ENCODE data around the gene PDZD4.

PDZD4 gene

DNA sequence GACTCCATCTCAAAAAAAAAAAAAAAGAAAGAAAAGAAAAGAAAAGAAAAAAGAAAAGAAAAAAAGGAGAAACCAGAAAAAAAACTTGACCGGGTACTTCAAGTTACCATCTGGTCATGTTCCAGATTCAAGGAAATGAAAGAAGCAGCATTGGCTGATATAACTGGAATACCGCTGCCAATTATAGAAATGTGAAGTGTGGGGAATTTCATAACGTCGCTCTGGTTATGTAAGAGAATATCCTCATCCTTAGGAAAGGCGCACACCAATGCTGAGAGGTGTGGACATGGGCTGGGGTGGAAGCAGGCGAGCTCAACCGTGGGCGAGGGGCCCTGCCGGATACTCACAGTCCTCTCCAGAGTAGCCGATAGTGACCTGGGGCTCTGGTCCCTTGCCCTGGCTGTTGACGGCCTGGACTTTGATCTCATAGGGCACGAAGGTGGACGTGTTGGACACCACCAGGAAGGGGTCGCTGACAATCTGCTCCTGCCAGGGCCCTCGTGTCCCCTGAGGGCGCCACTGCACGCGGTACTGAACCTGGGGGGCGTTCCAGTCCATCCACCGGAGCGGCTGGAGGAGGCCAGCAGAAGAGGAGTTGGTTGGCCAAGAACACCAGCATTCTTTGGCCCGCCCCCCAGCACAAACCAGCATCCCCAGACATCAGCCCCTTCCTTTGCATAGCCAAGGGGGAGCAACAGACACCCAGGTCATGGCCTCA is 36.1 kb upstream of the PDZD4 start:
- TF ChIP-seq, protein P1, sequence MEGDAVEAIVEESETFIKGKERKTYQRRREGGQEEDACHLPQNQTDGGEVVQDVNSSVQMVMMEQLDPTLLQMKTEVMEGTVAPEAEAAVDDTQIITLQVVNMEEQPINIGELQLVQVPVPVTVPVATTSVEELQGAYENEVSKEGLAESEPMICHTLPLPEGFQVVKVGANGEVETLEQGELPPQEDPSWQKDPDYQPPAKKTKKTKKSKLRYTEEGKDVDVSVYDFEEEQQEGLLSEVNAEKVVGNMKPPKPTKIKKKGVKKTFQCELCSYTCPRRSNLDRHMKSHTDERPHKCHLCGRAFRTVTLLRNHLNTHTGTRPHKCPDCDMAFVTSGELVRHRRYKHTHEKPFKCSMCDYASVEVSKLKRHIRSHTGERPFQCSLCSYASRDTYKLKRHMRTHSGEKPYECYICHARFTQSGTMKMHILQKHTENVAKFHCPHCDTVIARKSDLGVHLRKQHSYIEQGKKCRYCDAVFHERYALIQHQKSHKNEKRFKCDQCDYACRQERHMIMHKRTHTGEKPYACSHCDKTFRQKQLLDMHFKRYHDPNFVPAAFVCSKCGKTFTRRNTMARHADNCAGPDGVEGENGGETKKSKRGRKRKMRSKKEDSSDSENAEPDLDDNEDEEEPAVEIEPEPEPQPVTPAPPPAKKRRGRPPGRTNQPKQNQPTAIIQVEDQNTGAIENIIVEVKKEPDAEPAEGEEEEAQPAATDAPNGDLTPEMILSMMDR (IDR thresholded peaks at IDR 0.05; ENCODE audit: low read depth, low read length), result no peak
- in situ Hi-C loops (cut with HindIII; ENCODE audit: low sequenced_read_pairs), result no loop called here
- H3K4me3 ChIP-seq (ENCODE audit: low read depth, low read length), result no peak overlapping the region
- no peak for DNase-seq (ENCODE audit: low read depth, low spot score)

DNA sequence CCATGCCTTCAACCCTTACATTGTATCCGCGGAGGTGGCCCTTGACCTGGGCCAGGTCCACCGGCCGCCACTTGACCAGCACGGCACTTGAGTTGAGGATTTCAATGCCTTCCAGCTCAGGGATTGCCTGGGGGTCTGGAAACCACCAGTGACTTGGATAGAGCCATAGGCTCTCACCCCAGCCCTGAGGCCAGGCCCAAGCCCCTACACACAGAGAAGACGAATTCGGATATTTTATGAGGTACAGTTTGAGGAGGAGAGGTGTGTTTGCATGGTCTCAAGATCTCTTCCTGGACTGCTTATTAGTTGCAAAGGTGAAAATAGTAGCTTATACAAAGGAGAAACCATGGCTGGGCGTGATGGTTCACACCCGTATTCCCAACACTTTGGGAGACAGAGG is 35.3 kb upstream of the PDZD4 start:
- TF ChIP-seq, protein P1 (IDR thresholded peaks at IDR 0.05; ENCODE audit: low read depth, low read length), result no peak
- in situ Hi-C loops (cut with HindIII; ENCODE audit: low sequenced_read_pairs), result no loop called here
- H3K4me3 ChIP-seq (ENCODE audit: low read depth, low read length), result no peak overlapping the region

DNA sequence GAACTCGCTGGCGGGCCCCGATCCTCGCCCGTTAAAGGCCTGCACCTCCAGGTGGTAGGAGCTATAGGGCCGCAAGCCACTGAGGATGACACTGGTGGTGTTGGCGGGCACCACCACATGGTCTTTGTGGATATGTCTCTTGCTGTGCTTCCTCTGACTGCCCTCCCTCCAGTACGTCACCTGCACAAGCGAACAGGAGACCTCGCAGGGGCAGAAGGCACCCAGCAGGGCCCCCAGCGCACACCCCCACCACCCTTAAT is 34.9 kb upstream of the PDZD4 start:
- TF ChIP-seq, protein P1 (IDR thresholded peaks at IDR 0.05; ENCODE audit: low read depth, low read length), result no peak
- in situ Hi-C loops (cut with HindIII; ENCODE audit: low sequenced_read_pairs), result no loop called here
- no peak for DNase-seq (ENCODE audit: low read depth, low spot score)

More for the DNA sequence above, 35.3 kb upstream of the PDZD4 start:
- DNase-seq (ENCODE audit: low read depth, low spot score), result no peak

DNA sequence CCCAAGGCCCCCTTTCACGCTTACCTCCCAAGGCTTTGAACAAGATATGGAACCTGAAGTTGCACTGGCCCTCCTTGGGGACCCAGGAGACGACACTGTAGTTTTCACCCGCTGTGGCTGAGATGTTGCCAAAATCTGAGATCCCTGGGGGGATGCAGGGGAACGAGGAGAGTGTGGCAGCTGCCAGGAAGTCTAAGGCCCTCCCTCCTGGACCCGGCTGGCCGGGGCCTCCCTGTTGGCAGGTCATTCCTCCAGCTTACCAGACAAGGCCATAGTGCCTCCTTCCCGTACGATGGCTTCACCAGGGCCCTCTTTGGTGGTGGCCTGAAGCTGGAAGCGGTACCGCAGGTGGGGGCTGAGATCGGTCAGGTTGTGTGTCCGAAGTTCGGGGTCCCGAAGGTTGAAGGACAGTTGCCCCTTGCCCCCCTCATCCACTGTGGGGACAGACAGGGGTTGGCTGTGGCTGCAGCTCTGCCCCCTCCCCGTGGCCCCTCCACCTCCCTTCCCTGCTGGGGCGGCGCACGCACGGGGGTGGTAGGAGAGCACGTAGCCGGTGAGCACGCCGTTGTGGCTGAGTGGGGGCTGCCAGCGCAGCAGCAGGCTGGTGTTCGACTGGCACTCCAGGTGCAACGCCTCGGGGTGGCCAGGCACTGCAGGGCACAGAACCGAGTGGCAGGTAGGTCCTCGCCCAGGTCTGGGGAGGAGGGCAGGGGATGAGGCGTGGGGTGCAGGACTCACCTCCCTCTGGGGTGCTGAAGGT is 34.4 kb upstream of the PDZD4 start:
- no peak overlapping the region for H3K4me3 ChIP-seq (ENCODE audit: low read depth, low read length)
- DNase-seq (ENCODE audit: low read depth, low spot score), result no peak
- in situ Hi-C loops (cut with HindIII; ENCODE audit: low sequenced_read_pairs), result no loop called here
- TF ChIP-seq, protein P1 (IDR thresholded peaks at IDR 0.05; ENCODE audit: low read depth, low read length), result no peak

More for the DNA sequence above, 34.9 kb upstream of the PDZD4 start:
- no peak overlapping the region for H3K4me3 ChIP-seq (ENCODE audit: low read depth, low read length)

DNA sequence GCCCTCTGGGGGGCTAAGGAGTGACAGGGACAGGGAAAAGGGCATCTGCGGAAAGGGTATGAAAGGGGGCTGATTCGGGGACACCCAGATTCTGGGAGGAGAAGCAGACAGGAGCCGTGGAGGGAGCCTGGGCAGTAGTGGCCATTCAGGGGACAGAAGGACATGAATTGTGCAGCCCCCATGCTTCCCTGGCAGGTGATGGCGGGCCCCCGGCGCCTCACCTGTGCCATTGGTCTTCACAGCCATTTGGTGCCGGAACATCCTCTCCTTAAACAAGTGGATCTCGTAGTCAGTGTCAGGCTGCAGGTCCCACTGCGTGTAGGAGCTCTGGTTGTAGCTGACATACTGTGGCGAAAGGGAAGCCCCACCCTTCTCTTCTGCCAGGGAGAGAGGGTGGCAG is 33.8 kb upstream of the PDZD4 start:
- in situ Hi-C loops (cut with HindIII; ENCODE audit: low sequenced_read_pairs), result no loop called here
- no peak for DNase-seq (ENCODE audit: low read depth, low spot score)
- TF ChIP-seq, protein P1 (IDR thresholded peaks at IDR 0.05; ENCODE audit: low read depth, low read length), result no peak

DNA sequence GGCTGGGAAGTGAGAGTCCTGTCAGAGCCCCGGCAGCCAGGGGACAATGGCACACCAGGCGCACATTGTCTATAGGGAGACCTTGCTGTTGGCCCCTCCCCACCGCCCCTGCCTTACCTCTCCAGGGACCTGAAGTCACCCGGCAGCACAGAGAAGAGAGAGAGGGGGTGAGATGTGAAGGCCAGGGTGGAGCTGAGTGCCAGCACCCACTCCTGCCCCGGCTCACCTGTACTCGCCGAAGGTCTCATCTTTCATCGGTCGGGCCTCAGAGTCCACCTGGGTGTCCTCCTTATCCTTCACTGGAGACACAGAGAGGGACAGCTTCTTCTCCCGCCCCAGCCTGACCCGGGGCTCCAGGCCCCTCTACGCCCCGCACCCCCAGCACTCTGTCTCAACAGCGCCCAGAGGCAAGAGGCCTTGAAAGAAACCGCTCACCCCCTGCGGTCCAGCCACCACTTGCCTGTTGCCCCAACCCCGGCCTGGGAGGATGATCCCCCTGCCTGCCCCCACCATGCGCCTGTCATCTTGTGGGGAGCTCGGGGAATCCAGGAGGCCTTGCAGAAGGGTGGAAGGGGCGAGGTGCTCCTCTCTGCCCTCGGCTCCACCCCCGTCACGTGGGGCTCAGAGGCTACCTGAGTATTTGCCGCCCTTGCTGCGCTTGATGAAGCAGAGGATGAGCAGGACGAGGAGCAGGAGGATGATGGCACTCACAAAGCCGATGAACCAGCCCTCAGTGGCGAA is 33.1 kb upstream of the PDZD4 start:
- in situ Hi-C loops (cut with HindIII; ENCODE audit: low sequenced_read_pairs), result no loop called here
- no peak for DNase-seq (ENCODE audit: low read depth, low spot score)
- TF ChIP-seq, protein P1 (IDR thresholded peaks at IDR 0.05; ENCODE audit: low read depth, low read length), result no peak

More for the DNA sequence above, 33.8 kb upstream of the PDZD4 start:
- no peak overlapping the region for H3K4me3 ChIP-seq (ENCODE audit: low read depth, low read length)

More for the DNA sequence above, 33.1 kb upstream of the PDZD4 start:
- no peak overlapping the region for H3K4me3 ChIP-seq (ENCODE audit: low read depth, low read length)
